AG08396 (cell line): ENCODE data around the gene POGZ.
A peak's percentile ranks its signal among the peaks of the same experiment; 100 is the strongest.
"Not testable (repeated sequence)": the region's sequence is repeated elsewhere in the genome, so short reads cannot be mapped to it uniquely, and the experiment has no call there.

Experiments used
- DNase-seq: peaks from one replicate; pipeline ENCODE4 v3.0.0; 2012; ENCODE audit warnings: low spot score, mixed read lengths

Gene POGZ

DNA sequence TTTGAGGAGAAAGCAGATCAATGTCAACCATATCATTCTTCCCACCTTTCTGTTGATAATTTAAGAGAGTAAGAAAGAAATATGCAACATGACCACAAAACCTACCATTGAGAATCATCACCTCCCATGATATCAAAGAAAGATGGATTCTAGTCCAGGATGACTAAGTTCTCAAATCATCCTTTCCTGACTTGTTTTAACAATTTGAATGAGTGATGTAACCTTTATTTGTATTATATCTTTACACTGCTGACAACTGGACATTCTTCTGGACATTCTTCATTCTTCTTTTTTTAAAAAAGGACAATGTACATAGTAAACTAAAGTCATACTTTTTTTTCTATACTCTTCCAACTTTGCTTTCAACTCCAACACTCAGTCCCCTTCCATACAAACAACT lies 50.4 kb downstream of the POGZ start:
- DNase-seq = no peak

DNA sequence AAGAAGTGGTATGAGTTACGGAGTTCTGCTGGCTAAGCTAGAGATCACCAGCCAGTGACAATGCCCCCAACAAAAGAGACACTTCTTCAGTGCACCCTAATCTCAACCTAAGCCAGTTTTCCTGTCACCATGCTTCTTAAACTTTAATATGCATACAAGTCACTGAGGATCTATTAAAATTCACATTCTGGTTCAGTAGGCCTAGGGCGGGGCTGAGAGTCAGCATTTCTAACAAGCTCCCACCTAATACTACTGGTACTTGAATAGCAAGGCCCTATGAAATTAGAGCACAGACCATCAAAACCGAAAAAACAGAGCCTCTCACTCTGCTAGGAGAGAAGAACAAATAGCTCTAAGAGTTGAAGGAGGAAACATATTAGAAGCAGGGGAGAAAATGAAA lies 52.0 kb downstream of the POGZ start:
- DNase-seq = no peak

DNA sequence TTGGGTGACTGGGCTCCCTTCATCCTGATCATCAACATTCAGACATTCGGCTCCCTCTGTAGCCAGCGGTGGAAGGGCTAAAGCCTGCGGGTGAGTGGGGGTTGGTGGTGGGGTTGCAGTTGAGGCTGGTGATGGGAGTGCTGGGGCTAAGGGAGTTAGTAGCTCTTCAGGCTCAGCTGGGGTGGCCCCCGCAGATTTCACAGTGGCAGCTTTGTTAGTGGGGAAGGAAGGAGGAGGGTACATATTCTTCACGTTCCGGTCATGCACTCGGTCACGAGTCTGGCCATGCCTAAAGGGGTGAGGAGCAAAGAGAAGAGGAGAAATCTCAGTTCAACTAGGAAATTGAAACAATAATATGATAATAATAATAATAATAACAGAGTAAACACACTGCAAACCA lies 53.1 kb downstream of the POGZ start:
- DNase-seq = no peak

DNA sequence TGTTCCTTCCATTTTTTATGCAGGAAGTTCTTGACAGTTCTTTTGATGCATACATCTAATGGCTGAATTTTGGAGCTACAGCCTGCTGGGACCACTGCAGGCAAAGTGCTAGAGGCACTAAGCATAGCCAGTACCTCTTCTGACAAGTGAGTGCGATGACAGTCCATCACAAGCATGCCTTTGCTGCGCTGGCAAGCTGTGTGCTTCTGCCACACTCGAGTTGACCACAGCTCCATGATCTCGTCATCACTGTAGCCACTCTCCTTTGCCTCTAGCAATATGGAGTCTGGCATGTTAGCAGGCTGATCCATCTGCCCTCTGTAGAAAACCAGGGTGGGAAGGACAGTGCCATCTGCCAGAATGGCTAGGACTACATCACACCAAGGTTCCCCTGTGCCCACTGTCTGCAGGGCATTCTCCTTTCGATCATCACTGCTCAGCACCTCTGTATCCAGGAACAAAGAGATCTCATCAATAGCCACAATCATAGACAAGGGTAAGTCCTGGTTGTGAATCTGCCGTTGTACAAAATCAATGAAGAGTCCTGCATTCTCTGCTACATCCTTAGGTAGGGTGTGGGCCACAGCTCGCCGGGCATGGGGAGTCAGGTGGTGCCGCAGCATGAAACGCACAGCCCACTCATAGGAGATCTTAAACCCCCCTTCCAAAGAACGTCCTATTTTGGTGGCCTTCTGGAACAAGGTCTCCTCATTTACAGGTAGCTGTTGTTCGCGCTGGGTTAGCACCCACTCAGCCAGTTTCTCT lies 53.9 kb downstream of the POGZ start:
- no peak for DNase-seq

DNA sequence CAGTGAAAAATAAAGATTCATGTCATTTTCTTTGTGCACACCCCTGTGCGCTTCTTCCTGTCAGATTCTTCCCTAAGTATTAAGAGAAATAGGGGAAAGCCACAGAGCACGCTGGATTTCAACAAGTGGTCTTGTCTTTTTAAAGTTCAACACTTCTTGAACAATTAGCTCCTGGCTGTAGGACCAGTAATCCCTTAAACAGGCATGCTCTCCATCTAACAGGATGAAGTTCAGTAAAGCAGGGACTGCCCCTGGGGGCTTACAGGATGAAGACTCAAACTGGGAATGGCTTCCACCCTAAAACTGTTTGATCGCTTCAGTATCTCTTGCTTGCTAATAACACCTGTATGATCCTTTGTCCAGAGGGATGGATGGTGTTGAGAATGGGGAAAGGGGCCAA lies 55.7 kb downstream of the POGZ start:
- DNase-seq = no peak

DNA sequence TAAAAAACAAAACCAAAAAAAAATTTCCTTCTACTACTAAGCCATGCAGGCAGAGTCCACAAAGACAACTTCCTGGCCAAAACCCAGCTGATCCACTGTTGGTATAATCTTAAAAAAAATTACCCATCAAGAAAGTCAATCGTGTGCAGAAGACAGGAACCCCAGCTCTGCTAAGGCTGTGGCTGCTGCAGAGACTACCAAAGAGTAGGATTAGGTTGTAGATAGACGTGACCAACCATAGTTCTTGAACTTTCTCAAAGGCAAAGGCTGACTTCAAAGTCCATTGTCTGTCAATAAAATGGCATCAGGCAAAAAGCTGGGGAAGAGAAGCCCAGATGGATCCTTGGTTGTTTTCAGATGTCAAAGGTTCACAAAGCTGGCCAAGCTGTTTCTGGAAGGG lies 56.5 kb downstream of the POGZ start:
- no peak for DNase-seq

DNA sequence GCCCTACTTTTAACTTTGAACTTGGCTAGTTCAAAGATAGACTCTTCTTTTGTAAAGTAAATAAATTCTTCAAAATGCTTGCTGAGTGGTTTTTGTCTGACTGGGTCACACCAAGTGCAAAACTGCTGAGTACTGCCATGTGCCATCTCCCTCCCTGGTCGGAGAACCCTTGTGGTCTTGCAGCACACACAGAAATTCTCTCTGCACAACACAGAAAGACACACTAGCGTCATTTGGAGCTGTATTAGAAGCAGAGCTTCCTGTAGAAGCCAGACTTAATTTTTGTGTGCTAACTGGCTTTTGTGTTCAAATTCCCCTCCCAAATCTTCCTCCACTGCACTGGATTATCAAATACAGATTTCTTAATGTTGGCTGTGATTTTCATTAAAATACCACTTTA lies 57.4 kb downstream of the POGZ start:
- no peak for DNase-seq

DNA sequence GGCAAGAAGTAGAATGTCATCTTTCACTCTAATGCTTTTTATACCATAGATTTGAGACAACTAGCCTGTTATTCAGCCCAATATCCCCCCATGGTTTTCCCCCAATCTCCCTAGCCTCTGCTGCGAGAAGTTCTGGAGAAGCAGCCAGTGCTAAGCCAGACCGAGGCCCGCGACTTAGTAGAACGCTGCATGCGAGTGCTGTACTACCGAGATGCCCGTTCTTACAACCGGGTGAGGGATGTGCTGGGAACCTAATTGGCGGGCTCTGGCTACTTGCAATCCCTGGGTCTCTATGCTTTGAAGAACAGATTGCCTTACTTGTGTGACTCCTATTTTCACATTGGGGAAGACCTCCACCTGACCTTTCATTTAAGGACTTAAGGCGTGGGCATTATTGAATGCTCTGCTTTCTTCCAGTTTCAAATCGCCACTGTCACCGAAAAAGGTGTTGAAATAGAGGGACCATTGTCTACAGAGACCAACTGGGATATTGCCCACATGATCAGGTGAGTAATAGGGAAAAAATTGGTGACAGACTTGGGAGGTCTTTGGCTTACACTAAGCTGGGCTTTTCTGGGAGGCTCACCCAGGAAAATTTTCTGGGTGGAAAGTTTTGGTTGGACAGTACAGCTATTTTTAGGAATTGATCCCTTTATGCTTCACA lies 58.0 kb downstream of the POGZ start:
- DNase-seq = no peak

DNA sequence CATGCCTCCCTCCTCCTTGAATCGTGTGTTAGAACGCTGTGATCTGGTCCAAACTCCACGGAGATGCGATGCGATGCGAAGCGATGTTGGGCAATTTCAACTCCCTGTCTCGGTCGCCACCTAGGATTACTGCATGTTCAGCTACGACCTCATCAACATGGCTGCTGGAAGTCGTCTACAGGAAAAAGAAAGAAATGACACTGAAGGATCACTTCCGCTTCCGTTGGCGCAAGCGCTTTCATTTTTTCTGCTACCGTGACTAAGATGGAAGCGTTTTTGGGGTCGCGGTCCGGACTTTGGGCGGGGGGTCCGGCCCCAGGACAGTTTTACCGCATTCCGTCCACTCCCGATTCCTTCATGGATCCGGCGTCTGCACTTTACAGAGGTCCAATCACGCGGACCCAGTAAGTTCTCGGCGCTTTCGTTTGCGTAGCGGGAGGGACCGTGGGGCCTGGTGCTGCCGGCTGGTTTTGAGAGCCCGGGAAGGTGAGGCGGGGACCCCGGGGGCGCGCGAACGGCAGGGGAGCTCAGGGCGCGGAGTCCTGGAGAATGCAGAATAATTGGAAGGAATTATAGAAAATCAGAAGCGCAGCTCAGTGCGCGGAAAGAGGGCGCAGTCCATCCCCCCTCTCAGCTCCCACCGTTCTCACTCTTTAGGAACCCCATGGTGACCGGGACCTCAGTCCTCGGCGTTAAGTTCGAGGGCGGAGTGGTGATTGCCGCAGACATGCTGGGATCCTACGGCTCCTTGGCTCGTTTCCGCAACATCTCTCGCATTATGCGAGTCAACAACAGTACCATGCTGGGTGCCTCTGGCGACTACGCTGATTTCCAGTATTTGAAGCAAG lies 59.7 kb downstream of the POGZ start, which contains the start of gene PSMB4:
TSS of gene PSMB4 (plus strand) at position 250 of the 848 bp plus-strand sequence. CDS start at position 265, 15 bp downstream.
- peak; percentile 86 for DNase-seq

DNA sequence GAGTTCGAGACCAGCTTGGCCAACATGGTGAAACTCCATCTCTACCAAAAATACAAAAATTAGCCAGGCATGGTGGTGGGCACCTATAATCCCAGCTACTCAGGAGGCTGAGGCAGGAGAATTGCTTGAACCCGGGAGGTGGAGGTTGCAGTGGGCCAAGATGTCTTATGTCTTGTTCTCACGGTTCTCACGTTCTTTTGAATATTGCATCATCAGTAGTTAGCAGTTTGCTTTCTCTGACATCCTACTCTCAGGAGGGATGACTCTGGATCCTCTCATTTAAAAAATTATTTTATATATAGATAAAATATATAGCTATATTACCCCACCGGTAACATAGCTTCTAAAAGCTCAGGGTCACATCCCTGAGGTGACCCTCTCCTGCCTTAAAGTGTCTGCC lies 63.0 kb downstream of the POGZ start:
- not testable (repeated sequence) for DNase-seq

DNA sequence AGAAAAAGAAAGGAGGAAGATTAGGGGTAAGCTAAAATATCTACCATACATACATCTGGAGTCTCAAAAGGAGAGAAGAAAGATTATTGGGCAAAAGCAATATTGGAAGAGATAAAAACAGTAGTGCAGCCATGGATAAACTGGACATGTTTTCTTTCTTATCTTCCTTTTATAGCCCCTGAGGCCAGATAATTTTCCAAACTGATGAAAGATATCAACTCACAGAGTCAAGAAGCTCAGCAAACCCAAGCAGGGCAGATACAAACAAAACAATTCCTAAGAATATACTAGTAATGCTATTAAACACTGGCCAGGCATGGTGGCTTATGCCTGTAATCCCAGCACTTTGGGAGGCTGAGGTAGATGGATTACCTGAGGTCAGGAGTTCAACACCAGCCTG lies 65.7 kb downstream of the POGZ start:
- DNase-seq = no peak

DNA sequence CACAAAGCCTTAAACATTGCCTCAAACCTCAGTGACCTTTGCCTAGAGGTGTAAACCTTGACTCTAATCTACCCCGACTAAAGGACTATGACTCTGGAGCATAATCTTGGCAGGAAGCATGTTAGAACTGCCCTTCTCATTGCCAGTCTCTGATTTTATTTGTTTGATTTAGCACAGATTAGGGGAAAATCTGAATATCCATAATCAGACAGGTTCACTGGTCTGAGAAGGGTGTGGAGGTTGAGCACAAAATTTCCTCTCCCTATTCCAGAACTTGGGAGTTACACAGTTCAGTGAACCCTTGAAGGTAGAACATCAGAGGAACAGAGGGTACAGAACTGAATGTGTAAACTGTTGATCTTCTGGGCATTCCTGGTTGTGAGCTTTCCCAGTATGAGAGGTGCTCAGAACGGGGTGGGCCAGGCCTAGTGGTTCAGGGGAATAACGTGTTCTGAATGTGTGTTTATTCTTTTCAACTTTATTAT lies 68.2 kb downstream of the POGZ start:
- DNase-seq = no peak

DNA sequence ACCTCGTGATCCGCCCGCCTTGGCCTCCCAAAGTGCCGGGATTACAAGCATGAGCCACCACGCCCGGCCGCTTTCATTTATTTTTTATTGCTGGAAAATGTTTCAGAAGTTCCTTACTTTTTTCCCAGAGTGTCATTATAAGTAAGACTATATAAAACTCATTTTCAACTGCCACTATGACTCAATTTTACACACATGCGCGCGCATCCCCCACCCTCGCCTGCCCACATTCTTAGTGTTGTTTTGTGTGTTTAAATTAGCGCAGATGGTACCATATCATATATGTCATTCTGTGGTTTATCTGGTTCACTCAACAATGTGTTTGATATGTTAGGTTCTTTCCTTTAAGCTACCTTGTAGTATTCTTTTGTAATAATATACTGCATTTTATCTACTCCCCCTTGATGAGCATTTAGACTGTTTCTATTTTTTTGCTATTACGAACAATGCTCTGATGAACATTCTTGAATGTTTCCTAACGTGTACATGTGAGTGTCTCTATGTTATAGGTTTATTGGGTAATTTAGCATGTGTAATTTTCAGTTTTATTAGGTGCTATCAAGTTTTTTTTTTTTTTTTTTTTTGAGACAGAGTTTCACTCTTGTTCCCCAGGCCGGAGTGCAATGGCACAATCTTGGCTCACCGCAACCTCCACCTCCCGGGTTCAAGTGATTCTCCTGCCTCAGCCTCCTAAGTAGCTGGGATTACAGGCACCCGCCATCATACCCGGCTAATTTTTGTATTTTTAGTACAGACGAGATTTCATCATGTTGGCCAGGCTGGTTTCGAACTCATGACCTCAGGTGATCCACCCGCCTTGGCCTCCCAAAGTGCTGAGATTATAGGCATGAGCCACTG lies 68.8 kb downstream of the POGZ start:
- not testable (repeated sequence) for DNase-seq

DNA sequence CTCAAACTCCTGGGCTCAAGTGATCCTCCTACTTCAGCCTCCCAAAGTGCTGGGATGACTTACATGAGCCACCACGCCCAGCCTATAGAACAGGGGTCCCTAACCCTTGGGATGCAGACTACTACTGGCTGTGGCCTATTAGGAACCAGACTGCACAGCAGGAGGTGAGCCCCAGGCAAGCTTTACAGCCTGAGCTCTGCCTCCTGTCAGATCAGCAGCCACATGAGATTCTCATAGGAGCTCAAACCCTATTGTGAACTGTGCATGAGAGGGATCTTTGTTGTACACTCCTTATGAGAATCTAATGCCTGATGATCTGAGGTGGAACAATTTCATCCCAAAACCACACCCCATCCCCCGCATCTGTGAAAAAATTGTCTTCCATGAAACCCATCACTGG lies 73.3 kb downstream of the POGZ start:
- DNase-seq = no peak

DNA sequence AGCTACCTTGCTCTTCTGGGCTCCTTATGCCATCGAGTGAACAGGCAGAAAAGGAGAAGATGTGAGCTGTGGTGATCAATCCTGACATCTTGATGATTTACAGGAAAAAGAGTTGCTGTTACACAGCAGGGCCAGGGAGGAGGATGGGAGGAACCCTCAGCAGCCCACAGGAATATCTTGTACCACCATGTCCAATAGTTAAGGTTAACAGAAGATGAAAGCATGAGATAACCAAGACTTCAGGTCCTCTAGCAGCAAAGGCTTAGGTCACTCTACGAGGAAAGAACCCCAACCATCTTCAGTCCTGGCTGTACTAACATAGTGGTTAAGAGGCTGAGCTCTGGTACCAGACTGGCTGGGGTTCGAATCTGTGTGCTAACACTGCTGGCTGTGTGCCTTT lies 74.7 kb downstream of the POGZ start:
- DNase-seq = no peak

DNA sequence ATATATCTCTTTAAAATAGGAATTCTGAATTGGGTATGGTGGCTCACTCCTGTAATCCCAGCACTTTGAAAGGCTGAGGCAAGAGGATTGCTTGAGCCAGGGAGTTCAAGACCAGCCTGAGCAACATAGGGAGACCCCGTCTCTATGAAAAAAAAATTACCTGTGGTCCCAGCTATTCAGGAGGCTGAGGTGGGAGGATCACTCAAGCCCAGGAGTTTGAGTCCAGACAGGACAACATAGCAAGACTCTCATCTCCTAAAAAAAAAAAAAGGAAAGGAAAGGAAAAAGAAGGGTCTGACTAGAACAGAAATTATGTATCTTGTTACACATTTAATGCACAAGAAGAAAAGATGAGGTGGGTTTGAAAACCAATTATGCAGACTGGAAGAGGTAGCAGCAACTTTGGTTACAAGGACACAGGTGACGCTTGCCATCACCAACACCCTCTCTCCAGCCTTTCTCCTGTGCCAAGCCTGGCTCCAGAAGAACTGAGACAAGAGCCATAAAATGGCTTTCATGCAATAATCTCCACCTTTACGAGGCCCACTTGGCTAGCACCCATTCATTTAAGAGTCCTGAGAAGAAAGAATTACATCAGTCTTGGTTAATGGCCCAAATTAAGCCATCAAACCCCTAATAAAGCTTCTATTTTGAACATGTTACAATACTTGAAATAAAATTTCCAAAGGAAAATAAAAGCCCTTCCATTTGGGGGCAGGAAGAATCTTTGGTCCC lies 82.0 kb downstream of the POGZ start:
- DNase-seq = no peak

DNA sequence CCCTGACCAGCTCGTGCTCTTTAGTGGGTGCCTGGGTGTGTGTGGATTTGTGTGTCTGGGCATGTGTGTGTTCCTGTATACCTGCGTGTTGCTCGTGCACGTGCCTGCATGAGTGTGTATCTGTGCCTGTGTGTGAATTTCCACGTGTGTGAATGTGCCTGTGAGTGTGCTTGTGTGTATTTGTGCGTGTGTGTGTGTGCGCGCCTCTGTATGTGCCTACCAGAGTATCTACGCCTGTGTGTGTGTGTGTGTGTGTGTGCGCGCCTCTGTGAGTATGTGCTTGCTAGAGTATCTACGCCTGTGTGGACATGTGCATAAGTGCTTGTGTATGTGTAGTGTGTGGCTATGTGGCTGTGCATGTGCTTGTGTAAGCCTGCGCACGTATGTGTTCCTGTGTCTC lies 86.1 kb downstream of the POGZ start:
- DNase-seq = no peak

DNA sequence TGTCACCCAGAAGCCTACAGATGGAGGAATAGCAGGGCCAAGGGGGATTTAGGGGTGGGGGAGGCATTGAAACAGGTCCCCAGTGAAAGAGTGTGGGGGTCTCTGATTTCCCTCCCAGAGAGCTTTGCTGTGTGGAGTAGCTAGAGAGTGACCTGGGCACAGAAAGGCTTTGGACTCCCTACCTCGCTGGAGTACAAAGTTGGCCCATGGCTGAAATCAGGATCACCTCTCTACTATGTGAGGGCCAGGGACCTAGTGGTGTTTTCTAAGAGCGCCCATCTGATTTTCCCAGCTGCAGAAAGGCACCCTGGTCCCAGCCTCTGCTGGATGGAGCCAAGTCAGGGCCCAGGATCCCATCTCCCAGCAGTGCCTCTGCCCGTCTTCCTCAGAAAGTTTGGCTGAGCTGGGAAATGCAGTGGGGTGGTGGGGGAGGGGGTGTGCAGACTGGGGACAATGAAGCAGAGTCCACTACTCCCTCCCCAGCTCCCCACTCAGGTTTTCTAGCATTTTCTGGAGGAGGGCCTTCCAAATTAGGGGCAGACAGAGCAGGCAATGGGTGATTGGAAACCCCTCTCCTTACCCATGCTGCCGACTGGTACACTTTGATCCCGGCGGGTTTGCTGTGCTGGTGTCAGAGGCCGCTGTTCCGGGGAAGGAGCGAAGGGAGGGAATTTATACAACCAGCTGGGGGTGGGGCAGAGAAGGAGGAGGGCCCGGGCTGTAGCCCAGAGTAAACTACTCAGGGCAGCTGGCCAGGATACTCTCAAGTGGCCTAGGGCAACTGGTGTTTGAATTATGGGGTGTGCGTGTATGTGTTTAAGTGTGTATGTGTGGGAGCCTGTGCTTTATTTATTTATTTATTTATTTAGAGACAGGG lies 87.0 kb downstream of the POGZ start, which contains the start of gene SELENBP1:
TSS of gene SELENBP1 (minus strand) at position 648 of the 877 bp plus-strand sequence. CDS start at position 584, 64 bp downstream.
- DNase-seq = peak; percentile 78

DNA sequence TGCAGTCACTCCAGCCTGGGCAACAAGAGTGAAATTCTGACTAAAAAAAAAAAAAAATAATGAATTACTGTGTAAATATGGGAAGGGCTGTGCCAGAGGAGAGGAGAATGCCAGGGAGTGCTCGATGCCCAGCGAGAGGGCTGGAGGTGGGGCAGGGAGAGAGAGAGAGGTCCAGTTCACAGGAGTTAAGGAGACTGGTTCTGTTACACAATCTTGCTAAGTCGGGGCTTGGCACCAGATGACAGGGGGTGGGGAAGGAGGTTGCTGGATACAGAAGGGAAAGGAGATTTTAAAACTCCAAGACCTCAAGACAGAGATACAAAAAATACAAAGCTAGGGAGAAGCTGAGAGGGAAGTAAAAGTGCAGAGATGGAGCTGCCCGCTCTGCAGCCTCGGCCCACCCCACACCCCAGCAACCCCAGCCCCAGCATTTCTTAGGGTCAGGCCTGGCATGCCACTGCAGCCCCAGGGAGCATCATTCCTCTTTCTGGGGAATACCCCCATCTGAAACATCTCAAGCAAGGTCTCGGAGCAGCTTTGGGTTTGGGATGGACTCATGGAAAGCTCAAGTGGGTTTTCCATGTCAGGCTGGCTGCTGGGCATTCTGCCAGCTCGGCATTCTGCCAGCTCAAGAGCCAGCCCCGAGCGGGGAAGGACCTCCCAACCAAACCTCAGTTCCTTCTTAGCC lies 87.8 kb downstream of the POGZ start:
- peak; percentile 59 for DNase-seq
